GM19240 (cell line): ENCODE data around the gene GOSR1.
"Not testable (repeated sequence)": the region's sequence is repeated elsewhere in the genome, so short reads cannot be mapped to it uniquely, and the experiment has no call there.

Experiments used
- DNase-seq: peaks from one replicate; pipeline ENCODE4 v3.0.0; 2011; ENCODE audit warnings: low spot score; ENCODE audit not compliant: insufficient read length

Gene GOSR1

GRCh38 chr17:30505868-30506417 lies 28.7 kb downstream of the GOSR1 start:
- no peak for DNase-seq

- DNase-seq = no peak
These were observed 29.3 kb downstream of the GOSR1 start for GRCh38 chr17:30506481-30506880.

- DNase-seq = no peak
These were observed 36.1 kb downstream of the GOSR1 start for GRCh38 chr17:30513346-30513745.

DNA sequence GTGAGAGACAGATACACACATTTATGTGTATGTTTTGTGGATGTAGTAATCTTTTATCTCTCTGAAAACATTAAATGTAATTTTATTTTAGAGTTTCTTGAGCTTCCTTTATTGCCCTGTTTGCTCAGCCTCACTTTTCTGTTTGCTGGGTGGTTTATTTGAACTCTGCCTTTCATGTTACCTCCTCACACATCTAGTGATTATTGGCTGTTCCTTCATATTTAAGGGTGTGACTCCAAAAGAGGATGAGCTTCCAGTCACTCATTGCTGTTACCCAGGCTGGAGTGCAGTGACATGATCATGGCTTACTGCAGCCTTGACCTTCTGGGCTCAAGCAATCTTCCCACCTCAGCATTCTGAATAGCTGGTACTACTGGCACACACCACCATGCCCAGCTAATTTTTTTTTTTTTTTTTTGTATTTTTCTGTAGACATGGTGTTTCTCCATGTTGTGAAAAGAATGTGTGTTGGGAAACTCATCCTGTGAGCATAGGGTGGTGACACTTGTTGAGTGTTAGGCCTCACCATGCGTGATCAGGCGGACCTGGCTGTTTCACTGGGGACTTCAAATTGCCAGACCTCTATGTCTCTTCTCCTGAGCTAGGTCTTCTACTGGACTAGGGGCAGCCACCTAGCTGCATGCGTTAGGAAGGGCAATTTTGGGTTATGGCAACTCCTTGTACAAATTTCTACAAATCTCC lies 37.8 kb downstream of the GOSR1 start:
- no peak for DNase-seq

DNA sequence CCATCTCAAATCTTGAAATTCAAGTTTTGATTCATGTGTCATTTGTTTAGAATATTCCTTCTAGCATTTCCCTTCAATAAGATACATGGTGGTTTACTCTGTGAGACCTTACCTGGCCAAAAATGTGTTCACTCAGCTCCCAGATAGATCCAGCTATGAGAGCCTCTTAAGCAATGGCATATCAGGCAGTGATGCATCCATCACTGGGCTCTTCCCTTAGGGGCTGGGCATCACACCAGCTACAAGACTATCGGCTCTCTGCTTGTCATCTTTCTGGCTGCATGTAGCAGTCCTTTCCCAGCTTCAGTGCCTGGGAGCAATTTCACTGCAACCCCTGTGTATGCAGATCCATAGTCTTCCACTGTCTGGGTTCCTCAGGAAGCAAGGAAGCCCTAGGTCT lies 40.6 kb downstream of the GOSR1 start:
- no peak for DNase-seq

DNA sequence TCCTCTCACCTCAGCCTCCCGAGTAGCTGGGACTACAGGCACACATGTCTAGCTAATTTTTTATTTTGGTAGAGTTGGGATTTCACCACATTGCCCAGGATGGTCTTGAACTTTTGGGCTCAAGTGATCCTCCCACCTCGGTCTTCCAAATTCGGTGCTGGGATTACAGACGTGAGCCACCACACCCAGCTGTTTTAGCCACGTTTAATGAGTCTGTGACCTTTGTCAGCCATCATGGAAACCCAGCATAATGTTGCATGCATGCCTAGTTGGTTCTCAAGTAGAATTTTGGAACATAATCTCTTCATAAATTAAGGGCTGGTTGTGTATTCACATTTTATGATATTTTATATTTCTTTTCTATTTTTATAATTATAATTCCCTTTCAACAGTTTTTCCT lies 42.0 kb downstream of the GOSR1 start:
- no peak for DNase-seq

DNA sequence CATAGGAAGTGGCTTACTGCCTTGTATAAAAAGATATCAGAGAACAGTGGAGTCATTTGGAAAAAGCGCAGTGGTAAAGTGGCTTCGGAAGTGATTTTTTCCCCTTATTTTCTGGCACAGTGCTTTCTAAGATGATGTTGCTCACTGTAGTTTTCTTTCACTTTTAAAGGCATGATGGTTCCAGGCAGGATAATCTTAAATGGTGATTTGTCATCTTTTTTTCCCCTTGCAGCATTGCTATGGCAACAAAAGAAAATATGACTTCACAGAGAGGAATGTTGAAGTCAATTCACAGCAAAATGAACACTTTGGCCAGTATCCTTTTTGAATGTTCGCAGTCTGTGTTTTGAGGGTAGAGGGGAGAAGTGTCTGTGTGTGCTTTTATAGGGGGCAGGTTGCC lies 42.5 kb downstream of the GOSR1 start:
- no peak for DNase-seq

DNA sequence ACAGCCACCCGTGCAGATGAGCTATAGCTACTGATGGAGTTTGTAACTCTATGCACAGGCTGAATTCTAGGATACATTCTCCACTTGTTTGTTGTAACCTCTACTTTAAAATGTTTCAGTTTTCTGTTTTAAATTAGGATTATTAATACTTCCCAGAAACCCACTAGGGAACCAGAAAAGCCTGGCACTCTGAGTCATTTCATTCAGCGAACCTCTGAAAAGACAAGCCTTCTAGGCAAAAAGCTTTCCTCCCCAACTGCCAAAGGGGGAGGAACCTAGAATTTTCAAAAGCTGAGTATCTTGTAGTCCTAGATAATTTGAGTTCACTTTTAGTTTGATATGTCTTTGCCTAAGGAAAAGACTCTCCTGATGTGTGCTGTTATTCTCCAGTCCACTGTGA lies 43.2 kb downstream of the GOSR1 start:
- DNase-seq = no peak

- DNase-seq = no peak
These were observed 43.7 kb downstream of the GOSR1 start for GRCh38 chr17:30520882-30521281.

- DNase-seq = no peak
These were observed 44.6 kb downstream of the GOSR1 start for GRCh38 chr17:30521766-30522165.

- not testable (repeated sequence) for DNase-seq
These were observed 46.0 kb downstream of the GOSR1 start for GRCh38 chr17:30523236-30523635.

GRCh38 chr17:30524847-30525246 lies 47.6 kb downstream of the GOSR1 start:
- no peak for DNase-seq

DNA sequence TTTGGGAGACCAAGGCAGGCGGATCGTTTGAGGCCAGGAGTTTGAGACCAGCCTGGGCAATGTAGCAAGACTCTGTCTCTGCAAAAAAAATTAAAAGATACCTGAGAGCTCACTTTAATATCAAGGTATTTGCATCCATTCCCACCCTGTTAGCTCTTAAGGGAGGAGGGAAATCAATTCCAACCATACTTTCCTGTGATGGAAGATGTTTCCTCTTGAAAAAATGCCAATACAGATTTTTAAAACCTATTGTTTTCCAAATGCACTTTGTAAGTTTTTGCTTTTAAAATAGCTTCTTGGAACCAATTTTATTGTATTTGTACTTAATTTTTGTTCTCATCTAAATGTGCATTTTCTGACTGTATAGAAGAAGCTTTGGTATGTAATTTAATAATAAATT lies 49.2 kb downstream of the GOSR1 start:
- no peak for DNase-seq

GRCh38 chr17:30528701-30529100 lies 51.5 kb downstream of the GOSR1 start:
- DNase-seq = not testable (repeated sequence)

- DNase-seq = no peak
These were observed 53.3 kb downstream of the GOSR1 start for GRCh38 chr17:30530346-30531025.

DNA sequence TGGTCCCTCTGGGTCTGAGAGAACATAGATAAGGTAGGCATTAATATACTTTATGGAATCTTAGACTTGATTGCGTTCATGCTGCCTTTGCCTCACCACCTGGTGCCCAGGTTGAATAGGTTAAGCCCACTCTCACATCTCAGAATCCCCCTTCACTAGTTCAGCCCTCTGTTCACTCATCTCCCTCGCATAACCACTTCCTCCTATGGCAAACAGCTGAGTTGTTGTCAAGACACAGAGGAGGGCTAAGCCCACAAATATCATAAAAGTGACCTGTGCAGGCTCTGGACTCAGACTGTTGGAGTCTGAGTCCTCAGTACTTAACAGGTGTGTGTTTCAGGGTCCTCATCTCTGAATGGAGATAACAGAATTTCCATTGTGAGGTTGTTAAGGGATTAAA lies 55.7 kb downstream of the GOSR1 start:
- no peak for DNase-seq

DNA sequence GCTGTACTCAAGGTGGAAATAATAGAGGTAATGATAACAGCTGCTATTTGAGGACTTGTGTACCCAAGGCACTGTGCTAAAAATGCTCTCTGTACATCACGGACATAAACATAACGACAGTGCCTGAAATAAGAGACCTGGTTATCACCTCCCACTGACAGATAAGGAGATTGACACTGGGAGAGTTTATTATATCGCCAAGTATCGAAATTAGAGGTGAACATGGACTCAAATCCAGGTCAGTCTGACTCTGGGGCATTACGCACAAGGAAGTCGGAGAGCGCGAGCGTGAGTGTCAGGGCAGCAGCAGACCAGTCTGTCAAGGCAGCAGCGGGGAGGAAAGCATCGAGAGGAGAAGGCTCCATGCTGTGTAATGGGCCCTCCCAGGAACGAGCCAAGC lies 57.1 kb downstream of the GOSR1 start:
- no peak for DNase-seq

DNA sequence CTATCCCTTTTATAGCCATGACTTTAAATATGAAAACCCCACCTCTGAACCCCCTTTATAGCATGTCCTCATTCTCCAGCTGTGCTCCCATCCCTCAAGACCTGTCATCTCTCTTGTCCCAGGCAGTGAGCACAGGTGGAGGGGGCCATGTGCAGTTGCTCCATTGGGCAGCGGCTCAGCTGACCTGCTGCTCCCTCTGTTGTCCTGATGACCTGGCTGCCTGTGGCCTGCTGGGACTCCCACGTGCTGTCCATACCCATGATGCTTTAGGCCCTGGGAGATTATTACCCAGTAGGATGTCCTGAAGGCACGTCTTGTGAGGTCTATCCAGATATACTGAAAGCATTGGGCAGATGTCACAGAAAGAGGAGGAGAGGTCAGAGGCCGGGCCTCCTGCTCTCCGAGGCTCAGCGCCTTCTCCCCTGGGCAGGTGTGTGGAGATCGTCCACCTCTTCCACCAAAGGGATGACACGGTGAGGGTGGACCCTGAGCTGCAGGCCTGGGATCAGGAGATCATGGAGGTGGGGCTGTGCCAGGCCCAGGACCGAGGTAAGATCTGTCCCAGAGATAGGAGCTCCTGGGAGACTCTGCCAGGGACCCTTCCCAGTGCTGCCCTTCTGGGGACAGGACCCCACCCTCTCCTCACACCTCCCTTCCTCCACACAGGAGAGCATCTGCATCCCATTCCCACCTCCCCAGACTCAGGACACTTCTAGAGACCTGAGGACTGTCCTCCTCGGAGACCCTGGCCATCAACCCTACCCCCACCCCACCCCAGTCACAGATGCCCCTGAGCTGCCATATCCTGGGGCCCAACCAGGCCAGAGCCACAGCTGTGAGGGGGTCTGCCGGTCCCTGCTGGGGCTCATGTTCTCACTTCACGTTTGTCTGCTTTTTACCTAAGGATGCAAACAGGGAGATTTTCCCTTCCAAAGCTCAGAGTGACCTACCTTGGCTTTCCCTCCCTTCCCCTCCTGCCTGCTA lies 58.0 kb downstream of the GOSR1 start:
- no peak for DNase-seq

GRCh38 chr17:30536846-30537245 lies 59.6 kb downstream of the GOSR1 start:
- not testable (repeated sequence) for DNase-seq

DNA sequence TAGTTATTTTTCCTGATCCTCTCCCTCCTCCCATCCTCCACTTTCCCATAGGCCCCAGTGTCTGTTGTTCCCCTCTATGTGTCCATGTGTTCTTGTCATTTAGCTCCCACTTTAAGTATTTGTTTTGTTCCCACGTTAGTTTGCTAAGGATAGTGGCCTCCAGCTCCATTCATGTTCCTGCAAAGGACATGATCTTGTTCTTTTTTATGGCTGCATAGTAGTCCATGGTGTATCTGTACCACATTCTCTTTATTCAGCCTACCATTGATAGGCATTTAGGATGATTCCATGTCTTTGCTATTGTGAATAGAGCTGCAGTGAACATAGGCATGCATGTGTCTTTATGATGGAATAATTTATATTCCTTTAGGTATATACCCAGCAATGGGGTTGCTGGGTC lies 60.5 kb downstream of the GOSR1 start:
- not testable (repeated sequence) for DNase-seq

DNA sequence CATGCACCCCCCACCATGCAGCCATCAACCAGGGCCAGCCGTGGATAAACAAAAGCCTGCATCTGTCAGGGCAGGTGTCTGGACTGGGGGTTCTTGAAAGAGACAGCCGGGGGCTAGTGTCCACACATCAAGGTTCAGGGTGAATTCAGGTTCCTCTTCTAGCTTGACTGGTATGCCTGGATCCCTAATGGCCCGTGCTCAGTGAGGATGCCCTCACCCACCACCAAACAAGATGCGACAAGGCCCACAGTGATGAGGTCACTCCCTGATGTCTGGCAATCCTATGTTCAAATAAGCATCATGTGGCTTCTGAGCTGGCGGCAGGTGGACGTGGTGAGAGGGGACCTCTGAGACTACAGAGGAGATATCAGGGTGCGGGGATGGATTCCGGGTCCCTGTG lies 64.6 kb downstream of the GOSR1 start:
- no peak for DNase-seq

- DNase-seq = no peak
These were observed 66.2 kb downstream of the GOSR1 start for GRCh38 chr17:30543456-30543855.
